GM21529 (cell line): ENCODE data around the gene FOXO3.

Source experiments
- ATAC-seq: cut with Tn5 transposase; IDR thresholded peaks from one replicate; pipeline ENCODE4 v1.9.1; 2021; ENCODE audit not compliant: unreplicated experiment

Gene FOXO3

GRCh38 chr6:108733706-108734265 is 173.1 kb downstream of the FOXO3 start:
- no peak for ATAC-seq
